Head of caudate nucleus (tissue), 42 donors: ENCODE measurements around the gene CDPF1.
"Not testable (repeated sequence)": the region's sequence is repeated elsewhere in the genome, so short reads cannot be mapped to it uniquely, and the experiment has no call there.

Experiments used
- DNase-seq, 42 donors: peaks; one replicate each; pipeline versions ENCODE4 v3.0.0 to v3.0.0-alpha.2; 2020 to 2021; ENCODE audit warnings: mixed read lengths in 7 of 42
- intact Hi-C: fragments of 100-400 bp; cut with DNase I; formaldehyde crosslinking; loops from one replicate; pipeline ENCODE4 v1.15.0; 2022

CDPF1 gene

GRCh38 chr22:46202897-46203600, 47.0 kb downstream of the CDPF1 start:
- no peak for DNase-seq
- intact Hi-C loops, result no loop called here

GRCh38 chr22:46201059-46201757, 48.9 kb downstream of the CDPF1 start:
- intact Hi-C loops, result no loop called here
- DNase-seq, result no peak

GRCh38 chr22:46198806-46199205, 51.3 kb downstream of the CDPF1 start:
- intact Hi-C loops, DNase-seq: not testable (repeated sequence)

GRCh38 chr22:46198274-46198673, 51.8 kb downstream of the CDPF1 start:
- intact Hi-C loops, result no loop called here
- no peak for DNase-seq

- DNase-seq, result peak in 12 of 42 donors; percentile 6 to 49 (median 15)
- intact Hi-C loops, result no loop called here
Observed at GRCh38 chr22:46196278-46196677, 53.8 kb downstream of the CDPF1 start.

- no peak for DNase-seq
- intact Hi-C loops, result no loop called here
Observed at GRCh38 chr22:46195487-46196165, 54.5 kb downstream of the CDPF1 start.
